GM12872 (cell line): ENCODE measurements around the gene TMEM245.

Source experiments
- TF ChIP-seq, protein P1 (sequence below): IDR thresholded peaks from 3 replicates; pipeline ENCODE4 v1.5.1; 2011; ENCODE audit warnings: low read depth, mild to moderate bottlenecking, low read length, moderate library complexity; ENCODE audit not compliant: insufficient read depth

The TMEM245 gene

GRCh38 chr9:109012876-109013678 is 106.7 kb downstream of the TMEM245 start, which contains the start of gene CTNNAL1:
TSS of gene CTNNAL1 (minus strand) at chr9:109013499. CDS start at chr9:109013442, 57 bp downstream.
- TF ChIP-seq, protein P1, sequence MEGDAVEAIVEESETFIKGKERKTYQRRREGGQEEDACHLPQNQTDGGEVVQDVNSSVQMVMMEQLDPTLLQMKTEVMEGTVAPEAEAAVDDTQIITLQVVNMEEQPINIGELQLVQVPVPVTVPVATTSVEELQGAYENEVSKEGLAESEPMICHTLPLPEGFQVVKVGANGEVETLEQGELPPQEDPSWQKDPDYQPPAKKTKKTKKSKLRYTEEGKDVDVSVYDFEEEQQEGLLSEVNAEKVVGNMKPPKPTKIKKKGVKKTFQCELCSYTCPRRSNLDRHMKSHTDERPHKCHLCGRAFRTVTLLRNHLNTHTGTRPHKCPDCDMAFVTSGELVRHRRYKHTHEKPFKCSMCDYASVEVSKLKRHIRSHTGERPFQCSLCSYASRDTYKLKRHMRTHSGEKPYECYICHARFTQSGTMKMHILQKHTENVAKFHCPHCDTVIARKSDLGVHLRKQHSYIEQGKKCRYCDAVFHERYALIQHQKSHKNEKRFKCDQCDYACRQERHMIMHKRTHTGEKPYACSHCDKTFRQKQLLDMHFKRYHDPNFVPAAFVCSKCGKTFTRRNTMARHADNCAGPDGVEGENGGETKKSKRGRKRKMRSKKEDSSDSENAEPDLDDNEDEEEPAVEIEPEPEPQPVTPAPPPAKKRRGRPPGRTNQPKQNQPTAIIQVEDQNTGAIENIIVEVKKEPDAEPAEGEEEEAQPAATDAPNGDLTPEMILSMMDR = no peak

DNA sequence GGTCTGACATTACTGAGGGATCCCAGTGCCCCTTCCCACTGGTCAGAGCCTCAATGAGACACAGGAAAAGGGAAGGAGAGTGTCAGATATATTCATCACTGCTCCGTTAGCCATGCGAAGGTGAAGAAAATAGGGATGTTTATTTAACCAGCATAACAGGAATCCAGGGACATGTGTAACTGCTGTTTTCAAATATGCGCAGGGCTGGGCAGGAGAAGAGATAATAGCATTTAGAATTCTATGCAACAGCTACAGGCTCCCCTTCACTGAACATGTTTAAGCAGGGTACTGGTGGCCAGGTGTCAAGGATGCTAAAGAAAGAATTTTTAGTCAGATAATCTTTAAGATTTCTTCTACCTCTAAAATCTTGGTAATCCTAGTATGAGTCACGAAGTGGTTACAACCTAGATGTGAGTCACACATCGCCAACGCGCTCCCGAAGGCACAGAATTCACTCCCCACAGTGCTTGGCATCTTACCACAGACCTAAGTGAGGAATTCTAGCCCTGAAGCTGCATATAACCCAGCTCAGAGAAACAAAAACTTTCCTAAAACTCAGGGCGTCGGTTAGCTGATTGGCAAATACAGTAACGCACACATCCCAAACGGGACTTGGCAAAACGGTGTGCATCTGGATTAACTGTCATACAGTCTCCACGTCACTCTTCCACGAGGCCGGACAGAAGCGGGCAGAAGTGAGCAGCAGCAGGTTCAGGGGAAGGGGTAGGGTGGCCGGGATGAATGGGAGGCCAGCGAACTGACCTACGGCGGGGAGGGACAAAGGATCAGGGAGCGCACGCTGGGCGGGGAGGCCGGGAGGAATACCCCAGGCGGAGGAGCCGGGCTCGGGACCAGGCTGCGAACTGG is 107.5 kb downstream of the TMEM245 start:
- TF ChIP-seq, protein P1 = no peak

DNA sequence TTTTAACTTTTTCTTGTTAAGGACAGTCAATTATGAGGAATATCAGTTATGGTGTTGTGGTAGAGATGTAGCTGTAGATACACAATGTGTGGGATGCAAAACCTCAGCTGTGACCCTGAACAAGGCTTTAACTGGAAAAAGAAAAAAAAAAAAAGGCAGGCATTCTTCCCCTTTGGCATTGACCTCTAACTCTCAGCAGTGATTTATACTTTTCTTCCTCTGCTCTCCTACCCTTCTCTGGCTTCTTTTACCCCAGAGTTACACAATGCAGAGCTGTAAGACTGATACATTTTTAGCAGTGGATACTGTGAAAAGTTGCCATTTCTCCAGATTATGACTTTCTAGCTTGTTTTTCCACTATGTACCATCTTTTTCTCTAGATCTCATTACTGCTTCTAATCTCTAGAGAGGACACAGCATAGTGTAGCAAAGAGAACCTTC is 108.5 kb downstream of the TMEM245 start:
- TF ChIP-seq, protein P1 = no peak

DNA sequence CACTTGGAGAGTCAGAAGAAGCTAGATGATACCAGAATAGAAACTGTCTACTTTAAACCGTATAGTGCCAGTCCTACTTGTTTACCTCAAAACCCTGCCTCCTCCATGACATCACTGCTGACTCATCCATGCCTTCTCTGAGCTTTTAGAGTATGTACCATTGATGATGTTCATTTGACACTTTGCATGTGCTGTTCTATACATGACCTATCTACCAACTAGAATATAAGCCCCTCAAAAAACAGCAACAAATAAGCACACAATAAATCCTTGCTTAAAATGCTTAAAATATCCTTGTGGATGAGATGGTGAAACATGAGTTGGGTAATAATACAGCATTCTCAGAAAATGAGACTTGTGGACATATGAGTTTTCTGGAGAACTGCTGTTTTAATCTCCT is 109.0 kb downstream of the TMEM245 start:
- TF ChIP-seq, protein P1 = no peak

DNA sequence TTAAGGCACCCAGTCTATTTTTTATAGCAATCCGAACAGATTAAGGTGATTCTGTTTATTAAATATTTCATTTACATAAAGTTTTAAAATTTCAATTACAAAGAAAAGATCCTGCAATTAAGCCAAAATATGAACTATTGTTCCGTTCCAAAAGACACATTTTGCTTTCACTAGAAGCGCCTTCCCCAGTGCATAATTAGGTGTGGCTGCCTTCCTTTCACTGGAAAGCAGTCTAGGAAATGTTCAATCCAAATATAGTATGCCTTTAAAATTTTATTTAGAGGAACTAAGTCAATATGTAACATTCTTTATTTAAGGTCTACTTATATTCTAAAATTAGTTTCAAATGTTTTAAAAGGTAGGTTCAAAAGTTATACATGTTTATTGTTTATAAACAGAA is 114.1 kb downstream of the TMEM245 start:
- TF ChIP-seq, protein P1 = no peak

GRCh38 chr9:109003116-109003515 is 116.6 kb downstream of the TMEM245 start:
- TF ChIP-seq, protein P1 = no peak

GRCh38 chr9:109002141-109002540 is 117.6 kb downstream of the TMEM245 start:
- TF ChIP-seq, protein P1 = no peak
